Activated CD8-positive, alpha-beta memory T cell treated with anti-CD3 and anti-CD28 coated beads, Interleukin-2, amount 10 ng/mL, durations not matched to agents 7 days and 5 days (primary cell): ENCODE results near the gene C22orf23. TPM values are rescaled to one million over a fixed set of nuclear protein-coding genes. Genes with fewer than 3 reads are reported as not detected.

Source experiments
- ATAC-seq: fragments of 150-1000 bp; cut with Tn5 transposase; one replicate; pipeline ENCODE4 v1.10.0; 2021; ENCODE audit warnings: moderate library complexity
- CTCF ChIA-PET: fragments of 350-600 bp; sonication (Branson Sonifier 250); formaldehyde crosslinking; loops from one replicate; lab custom pipeline; 2021; ENCODE audit warnings: antibody characterized with exemption; lab: Charles Lee
- DNase-seq: peaks from one replicate; pipeline ENCODE4 v3.0.0-alpha.2; 2020
- H3K27ac Mint-ChIP-seq: one replicate; pipeline ENCODE4 v1.8.0; 2021; ENCODE audit warnings: mild to moderate bottlenecking, mixed read lengths
- H3K27me3 Mint-ChIP-seq: one replicate; pipeline ENCODE4 v1.8.0; 2021; ENCODE audit warnings: mixed read lengths
- H3K36me3 Mint-ChIP-seq: one replicate; pipeline ENCODE4 v1.8.0; 2021; ENCODE audit warnings: mild to moderate bottlenecking, mixed read lengths
- H3K4me1 Mint-ChIP-seq: one replicate; pipeline ENCODE4 v1.8.0; 2021; ENCODE audit warnings: mixed read lengths
- H3K4me3 Mint-ChIP-seq: one replicate; pipeline ENCODE4 v1.8.0; 2021; ENCODE audit warnings: mild to moderate bottlenecking, moderate library complexity, mixed read lengths
- H3K9me3 Mint-ChIP-seq: one replicate; pipeline ENCODE4 v1.8.0; 2022; ENCODE audit warnings: low read depth, mixed read lengths
- total RNA-seq, 2 experiments: library from RNA; stranded (reverse); gene quantifications; one replicate each; pipeline ENCODE4 v1.2.3, GENCODE V29; 2021

Gene C22orf23
- under 1 TPM in 1 of 2 experiments, not detected in 1; 0.21 TPM for total RNA-seq

GRCh38 chr22:37953437-37954179 lies at the start of gene C22orf23, which contains the start of gene POLR2F:
Gene C22orf23, minus strand, starts transcription at chr22:37953601. Its CDS starts 452 bp downstream, at chr22:37953149.
Gene POLR2F, plus strand, starts transcription at chr22:37953699. Its CDS starts 89 bp downstream, at chr22:37953788.
- peaks cover 8% of the 10 kb centered on the region for H3K27me3 Mint-ChIP-seq
- CTCF ChIA-PET = interaction anchor here (0.9 to 3.2 kb wide), 13 partner anchors 12 to 615 kb away, joined by 3 to 23 read pairs (median 4); partner anchors contain the start of genes ANKRD54, GCAT and MICALL1
- peak within 1 kb of the TSS; percentile 90 for H3K4me3 Mint-ChIP-seq
- peak; percentile 97 for ATAC-seq
- peak within 1 kb of the TSS; percentile 92 for H3K27ac Mint-ChIP-seq
- H3K9me3 Mint-ChIP-seq = no peaks in the 10 kb centered on the region
- peak; percentile 97 for DNase-seq
- peaks cover 31% of the 10 kb centered on the region for H3K4me1 Mint-ChIP-seq
- peaks cover 13% of the 10 kb centered on the region for H3K36me3 Mint-ChIP-seq

DNA sequence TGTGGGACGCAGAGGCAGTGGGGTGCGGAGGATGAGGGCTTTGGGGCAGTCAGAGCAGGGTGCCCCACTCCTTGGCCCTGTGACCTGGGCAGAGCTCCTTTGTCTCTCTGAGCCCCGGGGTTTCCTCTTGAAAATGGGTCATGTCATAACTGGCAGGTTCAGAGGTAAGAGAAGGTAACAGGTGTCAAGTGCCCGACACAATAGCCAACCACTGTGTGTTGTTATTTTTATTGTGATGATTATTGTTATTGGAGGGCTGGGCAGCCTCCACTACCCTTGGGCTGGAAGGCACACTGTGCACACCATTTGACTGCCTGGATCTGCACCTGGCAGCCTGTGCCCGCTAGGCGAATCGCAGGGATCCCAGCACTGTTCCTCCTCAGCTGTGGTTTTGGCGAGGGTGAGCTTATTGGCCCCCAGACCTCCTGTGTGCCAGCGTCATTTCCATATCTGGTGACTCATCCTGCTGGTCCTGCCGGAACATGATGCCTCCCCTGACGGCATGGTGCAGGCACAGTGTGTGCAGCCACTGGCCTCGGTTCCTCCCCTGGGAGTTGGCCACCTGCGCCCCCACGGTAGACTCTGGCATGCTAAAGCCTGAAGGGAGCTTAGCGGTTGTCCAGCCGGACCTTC lies 46.4 kb upstream of the C22orf23 start:
- CTCF ChIA-PET = no interaction called here
- Mint-ChIP-seq H3K4me3 (no peak overlapping the region), H3K4me1 (peaks cover 3% of the 10 kb centered on the region), H3K9me3 (no peaks in the 10 kb centered on the region), H3K27me3 (no peaks in the 10 kb centered on the region), H3K27ac (no peak overlapping the region), H3K36me3 (no peaks in the 10 kb centered on the region)
- no peak for ATAC-seq
- DNase-seq = no peak

GRCh38 chr22:37999236-37999635 lies 45.8 kb upstream of the C22orf23 start:
- no peak overlapping the region for H3K27ac Mint-ChIP-seq
- DNase-seq (no peak), ATAC-seq (no peak)
- H3K4me3 Mint-ChIP-seq = no peak overlapping the region
- no peaks in the 10 kb centered on the region for H3K9me3 Mint-ChIP-seq
- peaks cover 2% of the 10 kb centered on the region for H3K4me1 Mint-ChIP-seq
- CTCF ChIA-PET = no interaction called here
- no peaks in the 10 kb centered on the region for H3K27me3 Mint-ChIP-seq
- H3K36me3 Mint-ChIP-seq = no peaks in the 10 kb centered on the region

- DNase-seq = no peak
- Mint-ChIP-seq H3K27ac (no peak overlapping the region), H3K27me3 (no peaks in the 10 kb centered on the region), H3K4me3 (no peak overlapping the region), H3K4me1 (peaks cover 6% of the 10 kb centered on the region), H3K36me3 (no peaks in the 10 kb centered on the region), H3K9me3 (no peaks in the 10 kb centered on the region)
- CTCF ChIA-PET = no interaction called here
- no peak for ATAC-seq
Observed at GRCh38 chr22:37998543-37998942, 45.1 kb upstream of the C22orf23 start.

- no peaks in the 10 kb centered on the region for H3K9me3 Mint-ChIP-seq
- no peak for ATAC-seq
- H3K27ac Mint-ChIP-seq = no peak overlapping the region
- CTCF ChIA-PET = no interaction called here
- no peaks in the 10 kb centered on the region for H3K27me3 Mint-ChIP-seq
- H3K36me3 Mint-ChIP-seq = no peaks in the 10 kb centered on the region
- no peak for DNase-seq
- H3K4me1 Mint-ChIP-seq = peaks cover 6% of the 10 kb centered on the region
- no peak overlapping the region for H3K4me3 Mint-ChIP-seq
Observed at GRCh38 chr22:37996515-37997246, 43.3 kb upstream of the C22orf23 start.

GRCh38 chr22:37996079-37996478 lies 42.7 kb upstream of the C22orf23 start:
- no peak for ATAC-seq
- CTCF ChIA-PET = no interaction called here
- Mint-ChIP-seq H3K4me3 (no peak overlapping the region), H3K27ac (no peak overlapping the region), H3K27me3 (no peaks in the 10 kb centered on the region), H3K36me3 (no peaks in the 10 kb centered on the region), H3K9me3 (no peaks in the 10 kb centered on the region), H3K4me1 (peaks cover 6% of the 10 kb centered on the region)
- no peak for DNase-seq

DNA sequence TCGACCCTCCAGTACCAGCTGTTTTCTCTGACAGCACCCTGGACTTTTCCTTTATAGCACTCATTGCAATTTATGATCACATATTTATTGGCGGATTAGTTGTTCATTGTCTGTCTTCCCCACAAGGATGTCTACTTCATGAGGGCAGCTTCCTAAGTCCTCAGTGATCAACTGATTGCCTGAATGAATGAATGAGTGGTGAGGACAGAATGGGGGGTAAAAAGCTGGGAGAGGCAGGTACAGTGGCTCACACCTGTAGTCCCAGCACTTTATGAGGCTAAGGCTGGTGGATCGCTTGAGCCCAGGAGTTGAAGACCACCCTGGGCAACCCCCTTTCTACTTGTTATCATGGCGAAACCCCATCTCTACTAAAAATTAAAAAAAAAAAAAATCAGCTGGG lies 42.1 kb upstream of the C22orf23 start:
- Mint-ChIP-seq H3K27me3 (no peaks in the 10 kb centered on the region), H3K4me3 (no peak overlapping the region), H3K27ac (no peak overlapping the region), H3K36me3 (no peaks in the 10 kb centered on the region), H3K9me3 (no peaks in the 10 kb centered on the region), H3K4me1 (peaks cover 6% of the 10 kb centered on the region)
- DNase-seq (no peak), ATAC-seq (no peak)
- CTCF ChIA-PET = interaction anchor here (1.1 kb wide), 1 partner anchor 20 kb away, joined by 3 read pairs; no protein-coding TSS in a partner anchor

GRCh38 chr22:37994982-37995381 lies 41.6 kb upstream of the C22orf23 start:
- ATAC-seq (no peak), DNase-seq (no peak)
- no peaks in the 10 kb centered on the region for H3K9me3 Mint-ChIP-seq
- no peak overlapping the region for H3K27ac Mint-ChIP-seq
- H3K36me3 Mint-ChIP-seq = no peaks in the 10 kb centered on the region
- peaks cover 6% of the 10 kb centered on the region for H3K4me1 Mint-ChIP-seq
- H3K27me3 Mint-ChIP-seq = no peaks in the 10 kb centered on the region
- CTCF ChIA-PET = interaction anchor here (0.6 to 1.1 kb wide), 2 partner anchors 20 to 1958 kb away, joined by 3 read pairs; no protein-coding TSS in a partner anchor
- H3K4me3 Mint-ChIP-seq = no peak overlapping the region

DNA sequence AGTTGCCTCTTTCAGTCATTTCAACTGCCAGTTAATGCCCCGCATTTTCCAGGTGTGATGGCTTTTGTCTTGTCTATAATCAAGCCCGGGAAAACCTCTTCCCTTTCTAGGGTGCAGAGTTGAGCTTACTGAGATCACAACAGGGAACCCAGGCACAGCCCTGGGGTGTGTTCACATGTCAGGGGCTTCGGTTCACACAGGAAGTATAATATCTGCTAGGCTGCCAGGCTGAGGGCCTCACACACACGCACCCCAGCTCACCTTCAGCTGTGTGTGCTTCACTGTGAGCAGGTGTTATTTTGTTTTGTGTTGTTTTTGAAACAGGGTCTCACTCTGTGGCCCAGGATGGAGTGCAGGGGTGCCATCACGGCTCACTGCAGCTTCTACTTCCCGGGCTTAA lies 40.6 kb upstream of the C22orf23 start:
- CTCF ChIA-PET = interaction anchor here (1.9 kb wide), 1 partner anchor 58 kb away, joined by 5 read pairs; no protein-coding TSS in a partner anchor
- ATAC-seq = peak; percentile 48
- peak overlapping the region; percentile 40 for H3K27ac Mint-ChIP-seq

DNA sequence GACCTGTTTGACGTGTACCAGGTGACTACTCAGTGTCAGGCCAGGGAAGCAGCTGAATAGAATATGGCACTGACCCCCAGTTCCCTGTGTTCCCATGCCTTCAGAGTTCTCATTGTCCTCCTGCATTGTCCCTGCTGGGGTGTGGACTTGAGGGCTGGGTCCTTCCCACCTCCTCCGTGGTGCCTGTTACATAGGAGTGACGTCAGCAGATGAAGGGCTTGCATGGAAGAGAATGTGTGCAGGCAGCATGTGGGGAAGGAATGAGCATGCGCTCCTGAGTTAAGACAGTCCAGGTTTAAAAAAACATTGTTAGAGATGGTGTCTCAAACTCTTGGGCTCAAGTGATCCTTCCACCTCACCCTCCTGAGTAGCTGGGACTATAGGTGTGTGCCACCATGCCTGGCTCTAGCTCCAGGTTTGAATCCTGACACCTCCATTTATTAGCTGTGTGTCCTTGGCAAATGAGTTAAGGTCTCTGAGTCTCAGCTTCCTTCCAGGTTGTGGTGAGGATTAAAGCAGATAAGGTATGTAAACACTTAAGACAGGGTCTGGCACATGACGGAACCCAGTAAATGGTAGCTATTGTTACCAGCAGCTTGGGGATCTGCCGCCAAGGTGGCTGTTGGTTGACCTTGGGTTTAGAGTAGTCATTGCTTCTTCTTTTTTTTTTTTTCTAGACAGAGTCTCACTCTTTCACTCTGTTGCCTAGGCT lies 38.5 kb upstream of the C22orf23 start:
- Mint-ChIP-seq H3K4me3 (no peak overlapping the region), H3K9me3 (no peaks in the 10 kb centered on the region), H3K27me3 (no peaks in the 10 kb centered on the region), H3K36me3 (no peaks in the 10 kb centered on the region), H3K4me1 (peaks cover 6% of the 10 kb centered on the region), H3K27ac (no peak overlapping the region)
- no peak for DNase-seq
- CTCF ChIA-PET = interaction anchor here (0.6 kb wide), 2 partner anchors 21 to 26 kb away, joined by 3 read pairs; no protein-coding TSS in a partner anchor
- no peak for ATAC-seq

More for the DNA sequence above, 40.6 kb upstream of the C22orf23 start:
- no peak for DNase-seq
- Mint-ChIP-seq H3K9me3 (no peaks in the 10 kb centered on the region), H3K36me3 (no peaks in the 10 kb centered on the region), H3K4me1 (peaks cover 6% of the 10 kb centered on the region), H3K27me3 (no peaks in the 10 kb centered on the region), H3K4me3 (no peak overlapping the region)

DNA sequence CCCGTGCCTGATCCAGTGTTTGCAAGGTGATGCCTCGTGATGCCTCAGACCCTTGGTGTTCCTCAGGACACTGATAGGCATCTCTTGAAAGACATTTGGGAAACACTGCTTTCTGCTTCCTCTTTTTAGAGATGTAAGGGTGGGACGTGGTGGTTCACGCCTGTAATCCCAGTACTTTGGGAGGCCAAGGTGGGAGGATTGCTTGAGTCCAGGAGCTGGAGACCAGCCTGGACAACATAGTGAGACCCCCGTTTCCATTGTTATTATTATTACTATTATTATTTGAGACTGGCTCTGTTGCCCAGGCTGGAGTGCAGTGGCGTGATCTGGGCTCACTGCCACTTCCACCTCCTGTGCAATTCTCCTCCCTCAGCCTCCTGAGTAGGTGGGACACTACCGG lies 37.5 kb upstream of the C22orf23 start:
- no peaks in the 10 kb centered on the region for H3K9me3 Mint-ChIP-seq
- H3K27me3 Mint-ChIP-seq = no peaks in the 10 kb centered on the region
- no peak overlapping the region for H3K4me3 Mint-ChIP-seq
- peaks cover 6% of the 10 kb centered on the region for H3K4me1 Mint-ChIP-seq
- DNase-seq (no peak), ATAC-seq (no peak)
- H3K36me3 Mint-ChIP-seq = no peaks in the 10 kb centered on the region
- CTCF ChIA-PET = no interaction called here
- no peak overlapping the region for H3K27ac Mint-ChIP-seq

DNA sequence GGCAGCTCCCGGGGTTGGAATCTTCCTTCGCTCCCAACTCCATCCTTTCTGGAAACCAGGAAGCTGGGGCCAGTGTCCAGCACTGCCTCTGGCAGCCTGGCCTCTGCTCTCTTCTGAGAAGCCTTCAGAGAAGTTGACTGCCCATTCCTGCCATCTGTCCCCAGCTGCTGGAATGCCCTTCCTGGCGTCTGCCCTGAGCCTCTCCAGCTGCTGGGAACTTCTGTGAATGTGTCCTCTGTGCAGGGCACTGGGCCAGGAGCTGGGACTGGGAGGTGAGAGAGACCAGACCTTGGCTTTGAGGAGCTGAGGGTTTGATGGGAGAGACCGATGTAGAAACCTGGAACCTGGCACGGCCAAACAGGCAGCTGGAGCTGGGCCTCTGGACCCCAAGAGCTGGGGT lies 36.9 kb upstream of the C22orf23 start:
- DNase-seq = no peak
- Mint-ChIP-seq H3K4me3 (no peak overlapping the region), H3K27ac (no peak overlapping the region), H3K4me1 (peaks cover 6% of the 10 kb centered on the region), H3K27me3 (no peaks in the 10 kb centered on the region), H3K36me3 (no peaks in the 10 kb centered on the region), H3K9me3 (no peaks in the 10 kb centered on the region)
- CTCF ChIA-PET = no interaction called here
- no peak for ATAC-seq
